Activated naive CD4-positive, alpha-beta T cell treated with anti-CD3 and anti-CD28 coated beads, Interleukin-2, amount 50 U/mL, for 72 hours (primary cell): ENCODE results near the gene ATRIP. TPM values are rescaled to one million over a fixed set of nuclear protein-coding genes. Genes with fewer than 3 reads are reported as not detected.

Experiments
- total RNA-seq, 2 donors: library from RNA; stranded (reverse); gene quantifications; one replicate each; pipeline ENCODE4 v1.2.3, GENCODE V29; 2022

ATRIP gene
- total RNA-seq, 2 donors from 2014 or later, result 10.1 to 15.9 TPM

Other genes with a start within 250 kb of the ATRIP start
- not detected for gene CAMP, start 223.2 kb upstream of the ATRIP start, total RNA-seq
- gene ZNF589, start 205.6 kb upstream of the ATRIP start, total RNA-seq, result 10 to 100 TPM; 24.2 to 58.3 TPM
- gene NME6, start 145.4 kb upstream of the ATRIP start, total RNA-seq, result 10 to 100 TPM; 23.2 to 25.5 TPM
- gene SPINK8, start 113.1 kb upstream of the ATRIP start, total RNA-seq, result not detected
- gene FBXW12, start 74.5 kb upstream of the ATRIP start, total RNA-seq, result not detected
- 1 to 10 TPM; 3.0 to 7.3 TPM for gene PLXNB1, start 16.7 kb upstream of the ATRIP start, total RNA-seq
- gene CCDC51, start 6.6 kb upstream of the ATRIP start, total RNA-seq, result 10 to 100 TPM; 21.7 to 27.1 TPM
- 100 to 1,000 TPM; 168 to 307 TPM for gene TMA7, start 6.5 kb upstream of the ATRIP start, total RNA-seq
- 10 to 100 TPM; 64.0 to 75.3 TPM for gene SHISA5, start 57.4 kb downstream of the ATRIP start, total RNA-seq
- 100 to 1,000 TPM in 1 of 2 donors, 1 to 10 TPM in 1; 6.3 to 139 TPM for gene PFKFB4, start 110.1 kb downstream of the ATRIP start, total RNA-seq
- gene UCN2, start 117.0 kb downstream of the ATRIP start, total RNA-seq, result under 1 TPM in 1 of 2 donors, not detected in 1; 0.21 TPM
- gene COL7A1, start 148.6 kb downstream of the ATRIP start, total RNA-seq, result 1 to 10 TPM; 3.2 to 5.5 TPM
- 100 to 1,000 TPM; 257 to 269 TPM for gene UQCRC1, start 162.9 kb downstream of the ATRIP start, total RNA-seq
- gene TMEM89, start 175.0 kb downstream of the ATRIP start, total RNA-seq, result under 1 TPM in 1 of 2 donors, not detected in 1; 0.36 TPM
- 100 to 1,000 TPM in 1 of 2 donors, 10 to 100 TPM in 1; 38.3 to 110 TPM for gene SLC26A6, start 188.7 kb downstream of the ATRIP start, total RNA-seq
- 10 to 100 TPM; 12.6 to 13.1 TPM for gene CELSR3, start 216.1 kb downstream of the ATRIP start, total RNA-seq
- 10 to 100 TPM; 45.7 to 77.2 TPM for gene NCKIPSD, start 239.2 kb downstream of the ATRIP start, total RNA-seq